NCI-H1105 treated with DMSO at 0.1 percent for 48 hours (cell line): ENCODE data around the gene STAT3.

Experiments used
- DNase-seq: peaks from one replicate; lab custom pipeline; 2025; lab: John Stamatoyannopoulos, UW

The STAT3 gene

DNA sequence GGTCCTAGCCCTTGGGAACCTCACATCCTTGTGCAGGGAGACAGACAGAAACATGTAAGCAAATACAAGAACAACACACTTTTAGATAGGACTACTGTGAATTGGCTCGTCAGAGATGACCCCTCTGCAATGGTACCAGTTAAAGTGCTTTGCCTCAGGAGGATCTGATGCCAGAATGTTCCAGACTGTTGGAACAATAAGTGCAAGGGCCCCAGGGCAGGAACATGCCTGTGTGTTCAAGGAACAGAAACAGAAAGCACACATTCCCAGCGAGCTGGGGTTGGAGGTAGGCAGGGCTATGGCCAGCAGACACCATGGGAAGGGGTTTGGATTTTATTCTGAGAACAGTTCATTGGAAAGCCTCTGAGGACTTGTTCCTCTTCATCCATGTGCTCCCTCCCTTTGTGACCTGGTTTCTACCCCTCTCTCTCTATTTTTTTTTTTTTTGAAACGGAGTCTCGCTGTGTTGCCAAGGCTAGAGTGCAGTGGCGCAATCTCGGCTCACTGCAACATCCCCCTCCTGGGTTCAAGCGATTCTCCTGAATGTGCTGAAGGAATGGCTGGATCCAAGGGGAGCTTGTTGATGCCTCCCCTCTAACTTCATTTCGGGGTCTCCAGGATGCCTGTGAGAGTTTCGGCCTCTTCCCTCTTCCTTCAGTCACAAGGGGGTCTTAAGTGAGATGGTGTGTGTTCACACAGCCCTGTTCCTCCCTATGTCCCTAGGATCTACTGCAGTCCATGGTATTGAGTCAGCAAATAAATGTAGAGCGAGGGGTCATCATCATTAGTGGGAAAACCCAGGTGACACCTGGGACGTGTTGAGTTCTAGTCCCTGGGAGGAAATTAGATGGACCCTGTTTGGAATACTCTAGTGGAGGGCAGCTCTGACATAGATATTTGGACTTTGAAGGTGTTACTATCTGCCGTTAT lies 93.5 kb downstream of the STAT3 start:
- no peak for DNase-seq

- DNase-seq = no peak
Measured at GRCh38 chr17:42291129-42291528, 97.1 kb downstream of the STAT3 start.

DNA sequence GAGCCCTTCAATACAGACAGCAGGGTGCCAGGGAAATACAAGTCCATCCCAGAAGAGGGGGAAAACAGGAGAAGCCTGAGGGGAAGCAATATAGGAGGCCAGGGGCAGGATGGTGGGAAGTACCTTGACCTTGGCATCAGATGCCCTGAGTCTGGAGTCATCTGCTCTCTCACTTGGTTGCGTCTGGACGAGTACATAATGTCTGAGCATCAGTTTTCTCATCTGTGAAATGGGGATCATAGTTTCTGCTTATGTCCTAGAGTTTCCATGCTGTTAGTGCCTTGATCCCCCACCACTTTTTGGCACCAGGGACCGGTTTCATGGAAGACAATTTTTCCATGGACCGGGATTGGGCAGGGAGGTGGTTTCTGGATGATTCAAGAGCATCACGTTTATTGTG lies 97.7 kb downstream of the STAT3 start:
- no peak for DNase-seq

GRCh38 chr17:42289611-42290181 lies 98.5 kb downstream of the STAT3 start:
- DNase-seq = no peak

DNA sequence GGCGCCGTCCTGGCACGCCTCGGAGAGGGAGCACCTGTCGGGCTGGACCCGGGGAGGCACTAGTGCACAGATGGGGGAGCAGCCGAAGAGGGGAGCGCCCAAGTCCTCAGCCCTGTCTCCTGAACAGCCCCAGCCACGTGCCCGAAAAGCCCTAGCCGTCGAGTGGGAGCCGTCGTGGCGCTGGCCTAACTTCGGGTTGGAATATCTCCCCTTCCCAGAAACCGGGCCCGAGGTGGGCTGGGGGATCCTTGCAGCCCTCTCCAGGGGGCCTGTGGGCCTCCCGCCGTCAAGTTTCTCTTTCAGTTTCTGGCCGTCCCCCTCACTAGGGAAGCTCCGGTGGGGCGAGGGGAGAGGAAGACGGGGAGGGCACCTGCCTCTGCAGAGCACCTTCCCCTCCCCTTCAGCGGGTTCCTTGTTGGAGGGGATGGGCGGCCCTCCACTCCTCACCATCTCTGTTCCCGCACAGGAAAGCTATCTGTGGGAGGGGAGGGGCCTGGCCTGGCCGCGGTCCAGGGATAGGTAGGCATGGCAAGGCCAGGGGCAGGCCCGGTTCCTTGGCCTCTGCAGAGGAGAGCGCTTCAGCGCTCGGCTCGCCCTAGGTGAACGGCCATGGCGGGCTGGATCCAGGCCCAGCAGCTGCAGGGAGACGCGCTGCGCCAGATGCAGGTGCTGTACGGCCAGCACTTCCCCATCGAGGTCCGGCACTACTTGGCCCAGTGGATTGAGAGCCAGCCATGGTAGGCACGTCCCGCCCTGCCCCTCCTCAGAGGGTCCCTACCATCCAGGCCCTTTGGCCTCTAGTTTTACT lies 99.2 kb downstream of the STAT3 start:
- DNase-seq = peak; percentile 43

- no peak for DNase-seq
Measured at GRCh38 chr17:42287977-42288802, 100.1 kb downstream of the STAT3 start, which contains the start of gene STAT5A. STAT5A (plus strand) TSS chr17:42288498; CDS start chr17:42289412, 914 bp downstream.

DNA sequence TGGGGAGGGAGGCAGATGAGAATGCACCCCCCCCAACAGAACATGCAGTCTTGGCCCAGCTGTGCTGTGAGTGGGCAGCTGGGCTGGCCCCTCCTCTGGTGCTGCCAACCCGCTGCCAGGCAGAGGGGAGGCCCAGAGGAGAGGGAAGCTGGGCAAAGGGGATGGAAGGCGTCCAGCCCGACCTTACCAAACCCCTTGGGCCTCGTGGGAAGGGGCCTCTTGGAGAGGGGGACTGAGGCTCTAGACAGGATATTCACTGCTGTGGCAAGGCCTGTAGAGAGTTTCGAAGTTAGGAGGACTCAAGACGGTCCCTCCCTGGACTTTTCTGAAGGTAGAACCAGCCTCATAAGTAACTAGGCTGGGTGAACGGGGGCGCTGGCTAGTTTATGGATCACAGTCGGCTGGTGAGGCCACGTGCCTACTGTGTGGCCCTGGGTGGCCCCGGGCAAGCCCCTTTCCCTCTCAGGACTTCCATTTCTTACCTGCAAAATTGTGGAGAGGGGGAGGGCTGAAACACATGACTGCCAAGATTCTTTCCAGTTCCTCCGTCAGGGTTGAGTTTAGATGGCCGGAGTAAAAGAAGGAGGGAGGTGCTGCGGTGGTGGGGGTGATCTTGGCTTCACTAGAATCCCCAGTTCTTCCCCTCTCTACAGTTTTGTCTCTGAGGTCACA lies 100.8 kb downstream of the STAT3 start:
- DNase-seq = no peak

DNA sequence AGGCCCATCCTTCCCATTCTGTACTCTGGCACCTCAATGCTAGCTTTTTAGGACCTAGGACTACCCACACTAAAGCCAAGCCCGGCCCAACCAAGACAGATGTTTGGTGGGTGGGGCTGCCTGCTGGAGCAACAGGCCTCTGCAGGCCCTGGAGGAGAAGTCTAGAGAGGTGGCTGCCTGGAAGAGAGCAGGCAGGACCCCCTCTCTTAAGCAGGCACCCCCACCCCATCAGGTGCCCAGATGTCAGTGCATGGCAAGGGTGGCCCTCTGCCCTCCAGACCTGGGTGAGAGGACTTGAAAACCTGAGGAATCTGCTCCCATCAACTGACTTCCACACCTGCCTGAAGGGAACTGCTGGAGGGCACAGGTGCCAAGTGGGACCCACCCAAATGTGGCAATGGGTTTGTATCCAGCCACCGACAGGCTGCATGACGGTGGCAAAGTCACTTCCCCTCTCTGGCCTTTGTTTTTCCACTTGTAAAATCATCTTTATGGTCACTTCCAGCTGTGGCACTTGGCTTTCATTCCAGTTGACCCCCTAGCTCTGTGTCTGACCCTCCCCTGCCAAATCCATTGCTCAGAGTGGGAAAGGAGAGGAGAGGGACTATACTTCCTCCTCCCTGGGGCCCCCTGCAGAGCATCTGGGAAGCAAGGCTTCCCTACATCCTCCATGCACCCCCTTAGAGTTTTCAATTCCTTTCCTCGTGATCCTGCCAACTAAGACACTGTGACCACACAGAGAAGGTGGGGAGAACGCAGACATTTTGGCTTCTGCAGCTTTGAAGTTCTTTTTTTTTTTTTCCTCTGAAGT lies 101.6 kb downstream of the STAT3 start:
- DNase-seq = no peak

DNA sequence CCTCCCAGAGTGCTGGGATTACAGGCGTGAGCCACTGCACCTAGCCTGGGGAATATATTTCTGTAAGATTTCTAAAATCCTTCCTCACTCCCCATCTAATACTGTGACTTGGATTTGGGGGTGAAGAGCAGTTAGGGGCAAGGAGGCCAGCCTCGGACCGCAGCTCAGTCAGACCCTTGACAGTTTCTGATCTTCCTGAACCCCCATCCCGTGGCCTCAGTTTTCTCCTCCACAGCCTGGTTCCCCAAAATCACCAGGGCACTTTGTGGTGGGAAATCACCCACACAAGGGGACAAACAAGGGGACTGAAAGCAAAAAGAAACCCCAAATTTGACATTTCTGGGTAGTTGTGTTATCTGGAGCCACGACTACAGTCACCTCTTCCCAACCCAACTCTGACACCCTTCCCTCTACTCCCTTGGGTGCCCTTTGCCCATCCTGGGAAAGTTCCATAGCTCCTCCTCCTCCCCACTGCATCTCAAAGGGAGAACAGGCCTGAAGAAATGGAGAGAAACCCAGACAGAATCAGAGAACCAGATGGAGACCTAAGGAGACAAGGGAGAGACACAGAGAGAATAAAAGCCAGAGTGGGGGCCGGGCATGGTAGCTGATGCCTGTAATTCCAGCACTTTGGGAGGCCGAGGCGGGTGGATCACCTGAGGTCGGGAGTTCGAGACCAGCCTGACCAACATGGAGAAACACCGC lies 102.7 kb downstream of the STAT3 start:
- DNase-seq = no peak

DNA sequence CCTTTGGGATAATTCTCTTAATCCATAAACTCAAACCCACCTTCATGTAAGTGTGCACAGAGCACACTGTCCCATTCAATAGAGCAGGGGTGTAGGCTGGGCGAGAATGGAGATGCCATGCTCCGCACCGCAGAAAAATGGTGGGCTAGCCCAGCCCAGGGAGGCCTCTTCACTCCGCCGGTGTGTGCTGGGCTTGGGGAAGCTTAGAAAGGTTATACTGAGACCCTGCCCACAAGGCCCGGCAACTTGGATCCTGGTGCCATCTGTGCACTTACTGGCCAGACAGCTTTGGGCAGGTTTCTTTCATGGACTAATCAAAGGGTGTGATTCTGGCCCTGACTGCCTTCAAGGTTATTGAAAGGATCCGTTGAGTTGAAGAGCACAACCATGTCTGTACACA lies 103.7 kb downstream of the STAT3 start:
- no peak for DNase-seq

GRCh38 chr17:42284024-42284369 lies 104.2 kb downstream of the STAT3 start:
- no peak for DNase-seq

- DNase-seq = no peak
Measured at GRCh38 chr17:42283241-42284023, 104.8 kb downstream of the STAT3 start.

- no peak for DNase-seq
Measured at GRCh38 chr17:42282478-42283080, 105.7 kb downstream of the STAT3 start.

- peak; percentile 94 for DNase-seq
Measured at GRCh38 chr17:42281571-42282096, 106.6 kb downstream of the STAT3 start.

DNA sequence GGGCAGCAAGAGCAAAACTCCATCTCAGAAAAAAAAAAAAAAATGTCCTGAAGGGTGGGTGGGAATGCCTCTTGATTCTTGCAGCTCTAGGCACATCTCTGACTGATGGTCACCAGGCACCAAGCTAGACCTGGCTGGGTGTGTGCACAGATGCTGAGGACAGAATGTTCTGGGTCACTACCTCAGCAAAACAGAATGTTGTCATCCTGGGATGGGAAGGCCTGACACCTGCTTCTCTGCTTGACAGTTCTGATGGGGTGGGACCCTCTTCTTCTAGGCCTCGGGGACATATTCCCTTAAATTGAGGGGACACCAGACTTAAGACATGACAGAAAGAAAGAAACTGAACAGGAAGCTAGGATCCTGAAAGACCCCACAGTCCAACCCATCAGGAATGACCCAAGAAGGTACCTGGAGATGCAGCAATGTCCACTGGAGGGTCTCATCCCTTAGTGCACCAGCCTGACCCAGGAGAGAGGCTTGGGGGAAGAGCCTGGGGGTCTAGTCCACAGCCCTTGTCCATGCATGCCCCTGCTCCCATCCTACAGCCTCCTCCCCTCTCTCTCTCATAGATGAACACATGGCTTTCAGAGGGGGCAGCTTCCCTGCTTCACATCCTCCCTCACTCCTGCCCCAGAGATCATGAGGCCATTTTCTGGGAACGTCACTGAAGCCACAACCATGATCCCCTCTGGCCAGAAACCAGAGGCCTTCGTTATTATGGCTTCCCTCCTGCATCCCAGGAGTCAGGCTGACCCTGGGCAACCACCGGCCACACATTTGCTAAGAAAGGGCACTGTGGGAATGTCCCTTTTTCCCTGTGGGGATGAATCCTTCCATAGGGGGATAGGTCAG lies 108.2 kb downstream of the STAT3 start:
- DNase-seq = no peak

DNA sequence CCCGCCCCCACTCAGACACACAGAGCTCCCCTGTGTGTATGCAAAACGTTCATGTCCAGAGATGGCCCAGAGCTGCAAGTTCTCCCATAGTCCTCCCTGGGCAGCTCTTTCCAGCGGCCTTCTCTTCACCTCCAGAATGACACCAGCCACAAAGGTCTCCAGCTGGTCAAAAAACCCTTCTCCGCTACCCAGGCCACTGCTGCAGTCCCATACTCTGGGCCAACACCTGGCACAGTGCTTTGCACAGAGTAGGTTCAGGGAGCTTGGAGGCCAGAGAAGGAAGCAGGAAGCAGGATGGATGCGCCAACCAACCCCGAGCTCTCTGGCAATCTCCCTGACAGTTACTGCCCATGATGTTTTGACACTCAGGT lies 110.9 kb downstream of the STAT3 start:
- no peak for DNase-seq

DNA sequence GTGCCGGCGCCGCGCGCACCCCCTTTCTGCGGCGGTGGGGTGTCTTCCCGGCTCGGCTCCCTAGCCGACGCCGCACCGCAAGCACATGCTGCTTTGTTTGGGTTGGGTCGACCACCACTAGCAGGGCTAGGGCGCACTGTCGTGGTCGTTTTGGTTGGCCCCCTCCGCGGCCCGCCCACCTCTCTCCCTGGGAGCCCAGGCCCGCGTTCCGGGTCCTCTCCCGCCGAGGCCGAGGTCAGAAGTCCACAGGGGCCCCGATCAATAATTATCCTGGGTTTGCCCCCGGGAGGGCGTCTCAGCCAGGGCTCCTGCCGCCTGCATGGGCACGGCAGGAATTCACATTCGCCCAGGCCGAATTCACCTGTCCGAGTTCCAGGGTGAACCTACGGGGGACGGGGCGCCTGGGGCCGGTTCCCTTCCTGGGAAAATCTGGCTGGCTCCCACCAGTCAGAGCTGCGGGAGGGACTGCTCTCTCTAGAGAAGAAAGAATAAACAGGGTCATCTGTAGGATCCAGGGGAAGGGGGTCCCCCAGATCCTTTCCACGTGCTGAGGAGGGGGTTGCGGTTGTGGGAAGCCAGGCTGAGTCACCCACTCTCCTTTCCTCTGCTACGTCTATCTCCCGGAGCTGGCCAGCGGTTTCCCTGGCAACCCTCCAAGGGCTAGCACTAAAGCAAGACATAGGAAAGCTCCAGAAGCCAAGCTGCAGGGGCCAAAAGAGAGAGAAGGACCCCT lies 111.5 kb downstream of the STAT3 start:
- no peak for DNase-seq
